ENCODE data around the gene CDON. TPM values are rescaled to one million over a fixed set of nuclear protein-coding genes. Genes with fewer than 3 reads are reported as not detected.

The CDON gene
- total and polyA plus RNA-seq, 4 donors = 1.5 to 25.6 (median 9.9) TPM

- Histone ChIP-seq H3K9me3 (ENCODE audit: control insufficient read depth in 4 of 4, insufficient read depth in 3 of 4, low read length in 3 of 4) (no peaks in the 10 kb centered on the region), H3K36me3 (ENCODE audit: control insufficient read depth in 4 of 4, insufficient read depth in 4 of 4, low read length in 4 of 4) (no peaks in the 10 kb centered on the region), H3K27me3 (ENCODE audit: control insufficient read depth in 3 of 3, insufficient read depth in 3 of 3, low read length in 2 of 3) (peaks cover 0 to 5% (median 0%) of the 10 kb centered on the region in 3 donors), H3K9ac (ENCODE audit: insufficient read depth in 1 of 2, low read length in 2 of 2) (no peak overlapping the region), H3K27ac (ENCODE audit: low read depth in 1 of 2, low read length in 1 of 2) (no peak overlapping the region), H3K4me3 (no peak overlapping the region), H3K4me1 (ENCODE audit: control insufficient read depth in 5 of 5, insufficient read depth in 5 of 5, low read length in 5 of 5) (peaks cover 3 to 23% (median 8%) of the 10 kb centered on the region in 5 donors)
- no peak for TF ChIP-seq CTCF (IDR thresholded peaks at IDR 0.05; ENCODE audit: control extremely low read depth, extremely low read depth)
- WGBS, 2 donors = 93 to 94% methylated on average over 15 of the region's 15 CpGs
- DNase-seq (no peak), ATAC-seq (ENCODE audit: insufficient read depth, low FRiP score) (no peak)
Measured at GRCh38 chr11:125954945-125955640, 107.6 kb downstream of the CDON start.

GRCh38 chr11:125954123-125954944 is 108.3 kb downstream of the CDON start:
- Histone ChIP-seq H3K36me3 (ENCODE audit: control insufficient read depth in 4 of 4, insufficient read depth in 4 of 4, low read length in 4 of 4) (no peaks in the 10 kb centered on the region), H3K4me1 (ENCODE audit: control insufficient read depth in 5 of 5, insufficient read depth in 5 of 5, low read length in 5 of 5) (peaks cover 3 to 23% (median 8%) of the 10 kb centered on the region in 5 donors), H3K9ac (ENCODE audit: insufficient read depth in 1 of 2, low read length in 2 of 2) (no peak overlapping the region), H3K27ac (ENCODE audit: low read depth in 1 of 2, low read length in 1 of 2) (no peak overlapping the region), H3K4me3 (no peak overlapping the region), H3K9me3 (ENCODE audit: control insufficient read depth in 4 of 4, insufficient read depth in 3 of 4, low read length in 3 of 4) (no peaks in the 10 kb centered on the region), H3K27me3 (ENCODE audit: control insufficient read depth in 3 of 3, insufficient read depth in 3 of 3, low read length in 2 of 3) (peaks cover 0 to 5% (median 0%) of the 10 kb centered on the region in 3 donors)
- ATAC-seq (ENCODE audit: insufficient read depth, low FRiP score) (no peak), DNase-seq (no peak)
- no peak for TF ChIP-seq CTCF (IDR thresholded peaks at IDR 0.05; ENCODE audit: control extremely low read depth, extremely low read depth)
- 91% methylated on average over 21 of the region's 21 CpGs for WGBS, 2 donors

GRCh38 chr11:125953401-125953935 is 109.2 kb downstream of the CDON start:
- Histone ChIP-seq H3K27ac (ENCODE audit: low read depth in 1 of 2, low read length in 1 of 2) (no peak overlapping the region), H3K36me3 (ENCODE audit: control insufficient read depth in 4 of 4, insufficient read depth in 4 of 4, low read length in 4 of 4) (no peaks in the 10 kb centered on the region), H3K4me1 (ENCODE audit: control insufficient read depth in 5 of 5, insufficient read depth in 5 of 5, low read length in 5 of 5) (peaks cover 3 to 23% (median 8%) of the 10 kb centered on the region in 5 donors), H3K9ac (ENCODE audit: insufficient read depth in 1 of 2, low read length in 2 of 2) (no peak overlapping the region), H3K27me3 (ENCODE audit: control insufficient read depth in 3 of 3, insufficient read depth in 3 of 3, low read length in 2 of 3) (peaks cover 0 to 5% (median 0%) of the 10 kb centered on the region in 3 donors), H3K9me3 (ENCODE audit: control insufficient read depth in 4 of 4, insufficient read depth in 3 of 4, low read length in 3 of 4) (no peaks in the 10 kb centered on the region), H3K4me3 (no peak overlapping the region)
- DNase-seq = no peak
- ATAC-seq (ENCODE audit: insufficient read depth, low FRiP score) = no peak
- WGBS, 2 donors = 88 to 89% methylated on average over 20 of the region's 20 CpGs
- TF ChIP-seq CTCF (IDR thresholded peaks at IDR 0.05; ENCODE audit: control extremely low read depth, extremely low read depth) = no peak

Measured in lung (tissue), 12 donors.